HG03378 (cell line): ENCODE measurements around the gene PAX5.
A peak's percentile ranks its signal among the peaks of the same experiment; 100 is the strongest.

ENCODE experiments used
- ATAC-seq: cut with Tn5 transposase; IDR thresholded peaks from one replicate; pipeline ENCODE4 v1.9.1; 2021; ENCODE audit warnings: mild to moderate bottlenecking, moderate library complexity; ENCODE audit not compliant: unreplicated experiment

PAX5 gene

GRCh38 chr9:36935332-36935731 is 98.7 kb downstream of the PAX5 start:
- ATAC-seq = peak; percentile 31

- no peak for ATAC-seq
These were observed 99.5 kb downstream of the PAX5 start for GRCh38 chr9:36934478-36935065.

GRCh38 chr9:36933676-36934215 is 100.3 kb downstream of the PAX5 start:
- ATAC-seq = no peak

- no peak for ATAC-seq
These were observed 101.9 kb downstream of the PAX5 start for GRCh38 chr9:36932198-36932597.

GRCh38 chr9:36930941-36931340 is 103.1 kb downstream of the PAX5 start:
- no peak for ATAC-seq

GRCh38 chr9:36929350-36929675 is 104.8 kb downstream of the PAX5 start:
- no peak for ATAC-seq

GRCh38 chr9:36928670-36929349 is 105.3 kb downstream of the PAX5 start:
- ATAC-seq = peak; percentile 73

GRCh38 chr9:36928210-36928609 is 105.9 kb downstream of the PAX5 start:
- no peak for ATAC-seq

- no peak for ATAC-seq
These were observed 109.2 kb downstream of the PAX5 start for GRCh38 chr9:36924757-36925432.

GRCh38 chr9:36924071-36924470 is 110.0 kb downstream of the PAX5 start:
- ATAC-seq = peak; percentile 44

GRCh38 chr9:36923025-36923625 is 110.9 kb downstream of the PAX5 start:
- no peak for ATAC-seq

GRCh38 chr9:36922548-36922947 is 111.5 kb downstream of the PAX5 start:
- no peak for ATAC-seq

- ATAC-seq = no peak
These were observed 119.9 kb downstream of the PAX5 start for GRCh38 chr9:36914212-36914577.

GRCh38 chr9:36913393-36914211 is 120.5 kb downstream of the PAX5 start:
- no peak for ATAC-seq

- ATAC-seq = no peak
These were observed 121.4 kb downstream of the PAX5 start for GRCh38 chr9:36912620-36913019.

GRCh38 chr9:36911601-36912412 is 122.3 kb downstream of the PAX5 start:
- ATAC-seq = no peak

GRCh38 chr9:36911037-36911436 is 123.0 kb downstream of the PAX5 start:
- no peak for ATAC-seq

GRCh38 chr9:36906492-36906891 is 127.6 kb downstream of the PAX5 start:
- no peak for ATAC-seq

GRCh38 chr9:36905101-36906066 is 128.7 kb downstream of the PAX5 start:
- no peak for ATAC-seq
